Loucy (cell line): Measurements from ENCODE around the gene PCSK9.

ENCODE experiments used
- H2AFZ ChIP-seq: fragments of 200-600 bp; sonication (generic); 2 replicates; pipeline ENCODE4 v1.6.0; 2016; ENCODE audit warnings: antibody characterized with exemption, mild to moderate bottlenecking, low read length, moderate library complexity
- H3F3A ChIP-seq: fragments of 200-600 bp; 2 replicates; pipeline ENCODE4 v1.6.0; 2016; ENCODE audit warnings: antibody characterized with exemption, low read depth, mild to moderate bottlenecking
- H3K27me3 ChIP-seq: fragments of 200-600 bp; sonication (generic); 2 replicates; pipeline ENCODE4 v1.6.1; 2014; ENCODE audit warnings: low read length, mild to moderate bottlenecking; ENCODE audit not compliant: insufficient read depth, poor library complexity, severe bottlenecking
- H3K36me3 ChIP-seq: fragments of 200-600 bp; sonication (generic); 2 replicates; pipeline ENCODE4 v1.6.1; 2016; ENCODE audit warnings: low read length; ENCODE audit not compliant: insufficient read depth
- H3K4me1 ChIP-seq: fragments of 200-600 bp; sonication (generic); 2 replicates; pipeline ENCODE4 v1.5.1; 2014; ENCODE audit warnings: low read length, mild to moderate bottlenecking; ENCODE audit not compliant: insufficient read depth, poor library complexity, severe bottlenecking
- H3K4me2 ChIP-seq: fragments of 200-600 bp; sonication (generic); 2 replicates; pipeline ENCODE4 v1.6.0; 2014; ENCODE audit warnings: antibody characterized with exemption, low read length, low read depth, mild to moderate bottlenecking; ENCODE audit not compliant: poor library complexity, severe bottlenecking
- H3K4me3 ChIP-seq: fragments of 200-600 bp; sonication (generic); 2 replicates; pipeline ENCODE4 v1.5.1; 2014; ENCODE audit warnings: low read length, mild to moderate bottlenecking, mixed read lengths; ENCODE audit not compliant: poor library complexity, severe bottlenecking
- H3K79me2 ChIP-seq: fragments of 200-600 bp; sonication (generic); 2 replicates; pipeline ENCODE4 v1.6.1; 2014; ENCODE audit warnings: low read length; ENCODE audit not compliant: insufficient read depth
- H3K9ac ChIP-seq: fragments of 200-600 bp; sonication (generic); 2 replicates; pipeline ENCODE4 v1.6.0; 2014; ENCODE audit warnings: mild to moderate bottlenecking, low read depth, low read length, moderate library complexity; ENCODE audit not compliant: poor library complexity, severe bottlenecking
- H3K9me2 ChIP-seq: fragments of 200-600 bp; sonication (generic); replicated peaks from 2 replicates; pipeline ENCODE4 v1.6.1; 2016; ENCODE audit warnings: low read depth, low read length, mixed read lengths
- H3K9me3 ChIP-seq: fragments of 200-600 bp; sonication (generic); 2 replicates; pipeline ENCODE4 v1.6.1; 2014; ENCODE audit warnings: mild to moderate bottlenecking, antibody characterized with exemption, low read length, low read depth; ENCODE audit not compliant: insufficient read depth
- H4K20me1 ChIP-seq: fragments of 200-600 bp; sonication (generic); 2 replicates; pipeline ENCODE4 v1.6.0; 2014; ENCODE audit warnings: antibody characterized with exemption, low read length, mild to moderate bottlenecking; ENCODE audit not compliant: insufficient read depth, poor library complexity, severe bottlenecking
- CTCF ChIP-seq: fragments of 200-600 bp; sonication (generic); conservative IDR thresholded peaks from 2 replicates; pipeline ENCODE4 v1.5.1; 2014; ENCODE audit warnings: mild to moderate bottlenecking, antibody characterized with exemption, low read length
- EZH2phosphoT487 ChIP-seq: fragments of 200-600 bp; IDR thresholded peaks from 2 replicates; pipeline ENCODE4 v1.6.1; 2018; ENCODE audit warnings: antibody characterized with exemption, mild to moderate bottlenecking, moderate library complexity, borderline replicate concordance

Gene PCSK9

GRCh38 chr1:55071477-55071876 is 32.1 kb downstream of the PCSK9 start:
- Histone ChIP-seq H2AFZ (no peak overlapping the region), H3K79me2 (no peaks in the 10 kb centered on the region)

DNA sequence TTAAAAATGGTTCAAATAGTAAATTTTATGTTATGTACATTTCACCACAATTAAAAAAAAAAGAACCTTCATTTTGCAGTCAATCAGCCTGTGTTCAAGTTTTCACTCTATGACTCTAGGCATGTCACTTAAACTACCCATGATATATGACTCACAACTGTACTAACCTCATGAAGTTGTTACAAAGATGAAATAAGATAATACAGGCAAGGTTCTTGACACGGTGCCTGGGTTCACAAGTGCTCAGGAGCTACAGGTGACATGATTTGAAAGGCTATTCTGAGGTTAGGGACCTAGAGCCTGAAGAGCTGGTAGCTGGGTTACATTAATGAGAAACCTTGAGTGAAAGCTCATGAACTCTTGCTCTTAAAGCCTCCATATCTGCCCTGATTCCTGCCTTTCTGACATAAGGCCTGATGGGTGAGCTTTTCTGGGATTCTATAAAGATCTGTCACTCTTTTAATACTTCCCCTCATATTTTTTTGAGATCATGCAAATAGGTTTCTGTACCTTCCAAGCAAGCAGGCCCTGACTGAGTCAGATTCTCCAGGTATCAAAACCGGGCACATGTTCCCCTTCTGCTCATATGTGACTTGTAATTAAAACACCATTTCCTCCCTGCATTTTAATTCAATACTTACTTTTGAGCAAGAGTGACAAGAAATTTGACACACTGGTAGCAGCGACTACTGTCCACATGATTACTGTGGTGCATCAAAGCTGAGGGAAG is 34.0 kb downstream of the PCSK9 start:
- no peaks in the 10 kb centered on the region for H3K4me1 ChIP-seq
- TF ChIP-seq CTCF, result no peak
- H4K20me1 ChIP-seq, result no peaks in the 10 kb centered on the region
- no peaks in the 10 kb centered on the region for H3F3A ChIP-seq
- no peaks in the 10 kb centered on the region for H3K27me3 ChIP-seq
- no peak overlapping the region for H2AFZ ChIP-seq
- no peak overlapping the region for H3K4me2 ChIP-seq
- no peak overlapping the region for H3K9ac ChIP-seq
- H3K9me3 ChIP-seq, result no peaks in the 10 kb centered on the region
- H3K36me3 ChIP-seq, result peaks cover 96% of the 10 kb centered on the region
- no peaks in the 10 kb centered on the region for H3K9me2 ChIP-seq
- no peaks in the 10 kb centered on the region for H3K79me2 ChIP-seq
- no peak overlapping the region for H3K4me3 ChIP-seq

More at GRCh38 chr1:55071477-55071876, 32.1 kb downstream of the PCSK9 start:
- Histone ChIP-seq H3K36me3 (peaks cover 95% of the 10 kb centered on the region), H3K27me3 (no peaks in the 10 kb centered on the region), H3F3A (no peaks in the 10 kb centered on the region), H3K4me3 (no peak overlapping the region), H3K9ac (no peak overlapping the region), H3K4me2 (no peak overlapping the region), H3K9me2 (no peaks in the 10 kb centered on the region), H4K20me1 (no peaks in the 10 kb centered on the region), H3K9me3 (no peaks in the 10 kb centered on the region), H3K4me1 (no peaks in the 10 kb centered on the region)
- TF ChIP-seq CTCF (peak; percentile 70), EZH2phosphoT487 (no peak)

DNA sequence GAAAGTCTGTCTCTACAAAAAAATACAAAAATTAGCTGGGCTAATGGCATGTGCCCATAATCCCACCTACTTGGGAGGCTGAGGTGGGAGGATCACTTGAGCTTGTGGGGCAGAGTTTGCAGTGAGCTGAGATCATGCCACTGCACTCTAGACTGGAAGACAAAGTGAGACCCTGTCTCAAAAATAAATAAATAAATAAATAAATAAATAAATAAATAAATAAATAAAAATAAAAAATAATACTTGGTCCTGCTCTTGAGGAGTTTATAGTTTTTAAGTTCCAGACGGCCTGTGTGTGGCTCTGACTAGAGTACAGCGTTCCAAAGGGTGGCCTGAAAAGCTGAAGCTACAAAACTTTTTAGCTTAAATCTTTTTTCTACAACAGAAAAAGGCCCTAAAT is 35.1 kb downstream of the PCSK9 start:
- no peaks in the 10 kb centered on the region for H3K9me3 ChIP-seq
- H3K79me2 ChIP-seq, result no peaks in the 10 kb centered on the region
- TF ChIP-seq CTCF, result no peak
- no peak for TF ChIP-seq EZH2phosphoT487
- H3K4me2 ChIP-seq, result no peak overlapping the region
- H3F3A ChIP-seq, result no peaks in the 10 kb centered on the region
- no peaks in the 10 kb centered on the region for H3K27me3 ChIP-seq
- H3K36me3 ChIP-seq, result peaks cover 96% of the 10 kb centered on the region
- no peak overlapping the region for H3K4me3 ChIP-seq
- no peaks in the 10 kb centered on the region for H4K20me1 ChIP-seq
- no peaks in the 10 kb centered on the region for H3K9me2 ChIP-seq
- H3K4me1 ChIP-seq, result no peaks in the 10 kb centered on the region
- no peak overlapping the region for H3K9ac ChIP-seq
- no peak overlapping the region for H2AFZ ChIP-seq
